Heart left ventricle (tissue), 13 donors: Measurements from ENCODE around the gene AOC2.

Experiments used
- CTCF ChIP-seq, 12 donors: fragments of 200-600 bp; sonication (generic) in 4 of 12; IDR thresholded peaks; one replicate each; pipeline versions ENCODE4 v1.5.0 to v1.8.0; 2018 to 2022; ENCODE audit warnings: antibody characterized with exemption in 12 of 12, mild to moderate bottlenecking in 5 of 12
- POLR2A ChIP-seq, 2 donors: fragments of 450-650 bp; IDR thresholded peaks; one replicate each; pipeline ENCODE4 v1.6.1; 2017; ENCODE audit warnings: antibody characterized with exemption in 2 of 2, mild to moderate bottlenecking in 2 of 2, moderate library complexity in 2 of 2
- donor health status: ischemic (EF 13 %, LVEDD 7.1; RV severe dilation, severe dysfunction).
- donor health status: DM: no; HTN: yes; CAD: no.
- donor health status: DM: no; HTN: no; CAD: no.
- donor health status: ischemic (EF 25% LVEDD 6.9; RV normal size, moderate dysfunction).
- donor health status: ischemic (EF 25% LVEDD 5.7; RV mildly dilated, moderate dysfunction).
- donor health status: ischemic (EF 35%, LVEDD 5.7; RV mildly dilated, moderate dysfunction).
- donor health status: nonischemic (EF 11% LVEDD 7.7; RV severe dilation, severe dysfunction).
- donor health status: DM: yes; HTN: yes; CAD: no.
- donor health status: PGD.
- donor health status: ischemic (EF 29% LVEDD 5.4; RV normal size, mild dysfunction).
- donor health status: nonischemic (EF 23%, LVEDD 6.1; RV moderate dilation, normal function).

- TF ChIP-seq CTCF (IDR thresholded peaks at IDR 0.05) (no peak), POLR2A (IDR thresholded peaks at IDR 0.05) (no peak)
These were observed 1.7 kb downstream of the AOC2 start for GRCh38 chr17:42845918-42846593.
